HG03196 (cell line): ENCODE data around the gene GANAB.

ENCODE experiments used
- ATAC-seq: cut with Tn5 transposase; IDR thresholded peaks from one replicate; pipeline ENCODE4 v1.9.1; 2021; ENCODE audit not compliant: unreplicated experiment

GANAB gene

GRCh38 chr11:62577046-62577714 lies 69.2 kb downstream of the GANAB start:
- no peak for ATAC-seq

GRCh38 chr11:62575837-62576236 lies 70.6 kb downstream of the GANAB start:
- no peak for ATAC-seq

DNA sequence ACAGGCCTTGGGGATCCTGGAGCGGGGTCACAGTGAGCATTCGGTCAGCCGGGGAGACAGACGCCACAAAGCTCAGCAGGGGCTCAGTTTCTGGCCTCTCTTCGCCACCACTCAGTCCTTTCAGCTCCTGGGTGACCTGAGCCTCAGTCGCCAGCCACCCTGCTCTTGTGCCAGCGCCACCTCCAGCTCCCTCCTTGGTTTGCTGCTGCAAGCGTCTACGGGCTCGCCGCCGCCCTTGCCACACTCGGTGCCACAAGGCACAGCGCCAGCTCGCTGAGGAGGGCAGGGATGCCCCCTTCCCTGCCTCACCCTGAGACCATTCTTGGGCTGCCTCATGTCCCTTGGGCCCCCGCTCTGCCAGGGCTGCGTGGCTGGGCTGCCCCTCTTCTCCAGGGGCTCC lies 71.3 kb downstream of the GANAB start:
- no peak for ATAC-seq
